Measurements from ENCODE around the gene EGFR.

EGFR gene

GRCh38 chr7:55205124-55205955 is 186.5 kb downstream of the EGFR start:
- Histone ChIP-seq H3K27me3 (ENCODE audit: control insufficient read depth in 1 of 2, insufficient read depth in 2 of 2, low read length in 2 of 2) (no peaks in the 10 kb centered on the region), H3K36me3 (ENCODE audit: control insufficient read depth in 1 of 2, insufficient read depth in 2 of 2, low read length in 2 of 2) (peaks cover 30 to 61% of the 10 kb centered on the region in 2 donors), H3K9me3 (ENCODE audit: control insufficient read depth in 1 of 2, low read length in 2 of 2) (no peaks in the 10 kb centered on the region), H3K9ac (ENCODE audit: low read depth in 1 of 2, low read length in 2 of 2) (no peak overlapping the region), H3K4me1 (ENCODE audit: control insufficient read depth in 1 of 2, insufficient read depth in 2 of 2, low read length in 2 of 2) (peaks cover 8 to 13% of the 10 kb centered on the region in 2 donors), H3K4me3 (ENCODE audit: low read depth in 1 of 2, low read length in 2 of 2) (no peak overlapping the region), H3K27ac (ENCODE audit: low read depth, low read length) (no peak overlapping the region)

GRCh38 chr7:55206235-55207029 is 187.6 kb downstream of the EGFR start:
- peaks cover 8 to 13% of the 10 kb centered on the region in 2 donors for H3K4me1 ChIP-seq (ENCODE audit: control insufficient read depth in 1 of 2, insufficient read depth in 2 of 2, low read length in 2 of 2)
- no peak overlapping the region for H3K27ac ChIP-seq (ENCODE audit: low read depth, low read length)
- H3K9ac ChIP-seq (ENCODE audit: low read depth in 1 of 2, low read length in 2 of 2): no peak overlapping the region
- H3K4me3 ChIP-seq (ENCODE audit: low read depth in 1 of 2, low read length in 2 of 2): no peak overlapping the region
- peaks cover 23 to 51% of the 10 kb centered on the region in 2 donors for H3K36me3 ChIP-seq (ENCODE audit: control insufficient read depth in 1 of 2, insufficient read depth in 2 of 2, low read length in 2 of 2)
- H3K27me3 ChIP-seq (ENCODE audit: control insufficient read depth in 1 of 2, insufficient read depth in 2 of 2, low read length in 2 of 2): no peaks in the 10 kb centered on the region
- no peaks in the 10 kb centered on the region for H3K9me3 ChIP-seq (ENCODE audit: control insufficient read depth in 1 of 2, low read length in 2 of 2)

DNA sequence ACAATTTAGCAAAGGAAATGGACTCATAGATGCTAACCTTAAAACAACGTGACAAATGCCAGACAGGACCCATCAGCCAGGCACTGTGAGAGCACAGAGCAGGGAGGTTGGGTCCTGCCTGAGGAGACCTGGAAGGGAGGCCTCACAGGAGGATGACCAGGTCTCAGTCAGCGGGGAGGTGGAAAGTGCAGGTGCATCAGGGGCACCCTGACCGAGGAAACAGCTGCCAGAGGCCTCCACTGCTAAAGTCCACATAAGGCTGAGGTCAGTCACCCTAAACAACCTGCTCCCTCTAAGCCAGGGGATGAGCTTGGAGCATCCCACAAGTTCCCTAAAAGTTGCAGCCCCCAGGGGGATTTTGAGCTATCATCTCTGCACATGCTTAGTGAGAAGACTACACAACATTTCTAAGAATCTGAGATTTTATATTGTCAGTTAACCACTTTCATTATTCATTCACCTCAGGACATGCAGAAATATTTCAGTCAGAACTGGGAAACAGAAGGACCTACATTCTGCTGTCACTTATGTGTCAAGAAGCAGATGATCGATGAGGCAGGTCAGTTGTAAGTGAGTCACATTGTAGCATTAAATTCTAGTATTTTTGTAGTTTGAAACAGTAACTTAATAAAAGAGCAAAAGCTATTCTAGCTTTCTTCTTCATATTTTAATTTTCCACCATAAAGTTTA is 188.8 kb downstream of the EGFR start:
- no peak overlapping the region for H3K9ac ChIP-seq (ENCODE audit: low read depth in 1 of 2, low read length in 2 of 2)
- no peaks in the 10 kb centered on the region for H3K27me3 ChIP-seq (ENCODE audit: control insufficient read depth in 1 of 2, insufficient read depth in 2 of 2, low read length in 2 of 2)
- H3K9me3 ChIP-seq (ENCODE audit: control insufficient read depth in 1 of 2, low read length in 2 of 2): no peaks in the 10 kb centered on the region
- H3K4me1 ChIP-seq (ENCODE audit: control insufficient read depth in 1 of 2, insufficient read depth in 2 of 2, low read length in 2 of 2): peaks cover 8 to 13% of the 10 kb centered on the region in 2 donors
- peaks cover 20 to 40% of the 10 kb centered on the region in 2 donors for H3K36me3 ChIP-seq (ENCODE audit: control insufficient read depth in 1 of 2, insufficient read depth in 2 of 2, low read length in 2 of 2)
- no peak overlapping the region for H3K27ac ChIP-seq (ENCODE audit: low read depth, low read length)
- no peak overlapping the region for H3K4me3 ChIP-seq (ENCODE audit: low read depth in 1 of 2, low read length in 2 of 2)

- Histone ChIP-seq H3K4me3 (ENCODE audit: low read depth in 1 of 2, low read length in 2 of 2) (no peak overlapping the region), H3K36me3 (ENCODE audit: control insufficient read depth in 1 of 2, insufficient read depth in 2 of 2, low read length in 2 of 2) (peaks cover 15 to 25% of the 10 kb centered on the region in 2 donors), H3K4me1 (ENCODE audit: control insufficient read depth in 1 of 2, insufficient read depth in 2 of 2, low read length in 2 of 2) (peaks cover 8 to 13% of the 10 kb centered on the region in 2 donors), H3K27me3 (ENCODE audit: control insufficient read depth in 1 of 2, insufficient read depth in 2 of 2, low read length in 2 of 2) (no peaks in the 10 kb centered on the region), H3K27ac (ENCODE audit: low read depth, low read length) (no peak overlapping the region), H3K9ac (ENCODE audit: low read depth in 1 of 2, low read length in 2 of 2) (no peak overlapping the region), H3K9me3 (ENCODE audit: control insufficient read depth in 1 of 2, low read length in 2 of 2) (no peaks in the 10 kb centered on the region)
Measured at GRCh38 chr7:55209366-55209765, 190.5 kb downstream of the EGFR start.

- Histone ChIP-seq H3K27ac (ENCODE audit: low read depth, low read length) (no peak overlapping the region), H3K36me3 (ENCODE audit: control insufficient read depth in 1 of 2, insufficient read depth in 2 of 2, low read length in 2 of 2) (peaks cover 9 to 17% of the 10 kb centered on the region in 2 donors), H3K9ac (ENCODE audit: low read depth in 1 of 2, low read length in 2 of 2) (no peak overlapping the region), H3K27me3 (ENCODE audit: control insufficient read depth in 1 of 2, insufficient read depth in 2 of 2, low read length in 2 of 2) (no peaks in the 10 kb centered on the region), H3K9me3 (ENCODE audit: control insufficient read depth in 1 of 2, low read length in 2 of 2) (no peaks in the 10 kb centered on the region), H3K4me1 (ENCODE audit: control insufficient read depth in 1 of 2, insufficient read depth in 2 of 2, low read length in 2 of 2) (peaks cover 8 to 13% of the 10 kb centered on the region in 2 donors), H3K4me3 (ENCODE audit: low read depth in 1 of 2, low read length in 2 of 2) (no peak overlapping the region)
Measured at GRCh38 chr7:55210176-55210575, 191.4 kb downstream of the EGFR start.

GRCh38 chr7:55210716-55211115 is 191.9 kb downstream of the EGFR start:
- no peaks in the 10 kb centered on the region for H3K27me3 ChIP-seq (ENCODE audit: control insufficient read depth in 1 of 2, insufficient read depth in 2 of 2, low read length in 2 of 2)

DNA sequence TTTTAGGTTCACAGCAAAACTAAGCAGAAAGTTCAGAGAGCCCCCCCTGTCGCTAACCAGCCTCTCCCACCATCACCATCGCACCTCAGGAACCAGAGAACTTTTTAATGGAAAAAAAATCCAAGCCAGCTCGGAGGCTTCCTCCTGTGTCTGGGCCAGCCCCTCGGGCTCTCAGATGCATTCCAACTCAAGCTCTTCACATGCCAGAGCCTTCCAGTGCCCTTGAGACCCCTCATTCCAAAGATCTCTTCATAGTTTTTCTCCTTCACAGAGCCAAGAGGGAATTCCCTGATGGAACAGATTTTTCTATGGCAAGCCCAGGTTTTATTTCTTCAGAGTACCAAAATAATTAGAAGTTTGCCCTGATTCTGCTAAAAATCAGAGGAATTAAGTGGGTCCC is 192.9 kb downstream of the EGFR start:
- Histone ChIP-seq H3K27me3 (ENCODE audit: control insufficient read depth in 1 of 2, insufficient read depth in 2 of 2, low read length in 2 of 2) (no peaks in the 10 kb centered on the region), H3K27ac (ENCODE audit: low read depth, low read length) (no peak overlapping the region), H3K9me3 (ENCODE audit: control insufficient read depth in 1 of 2, low read length in 2 of 2) (no peaks in the 10 kb centered on the region), H3K4me1 (ENCODE audit: control insufficient read depth in 1 of 2, insufficient read depth in 2 of 2, low read length in 2 of 2) (peaks cover 8 to 13% of the 10 kb centered on the region in 2 donors), H3K36me3 (ENCODE audit: control insufficient read depth in 1 of 2, insufficient read depth in 2 of 2, low read length in 2 of 2) (peaks cover 3 to 4% of the 10 kb centered on the region in 2 donors), H3K9ac (ENCODE audit: low read depth in 1 of 2, low read length in 2 of 2) (no peak overlapping the region), H3K4me3 (ENCODE audit: low read depth in 1 of 2, low read length in 2 of 2) (no peak overlapping the region)

More at GRCh38 chr7:55210716-55211115, 191.9 kb downstream of the EGFR start:
- Histone ChIP-seq H3K9ac (ENCODE audit: low read depth in 1 of 2, low read length in 2 of 2) (no peak overlapping the region), H3K27ac (ENCODE audit: low read depth, low read length) (no peak overlapping the region), H3K4me1 (ENCODE audit: control insufficient read depth in 1 of 2, insufficient read depth in 2 of 2, low read length in 2 of 2) (peaks cover 8 to 13% of the 10 kb centered on the region in 2 donors), H3K36me3 (ENCODE audit: control insufficient read depth in 1 of 2, insufficient read depth in 2 of 2, low read length in 2 of 2) (peaks cover 9 to 12% of the 10 kb centered on the region in 2 donors), H3K9me3 (ENCODE audit: control insufficient read depth in 1 of 2, low read length in 2 of 2) (no peaks in the 10 kb centered on the region), H3K4me3 (ENCODE audit: low read depth in 1 of 2, low read length in 2 of 2) (no peak overlapping the region)

- Histone ChIP-seq H3K27ac (ENCODE audit: low read depth, low read length) (no peak overlapping the region), H3K4me3 (ENCODE audit: low read depth in 1 of 2, low read length in 2 of 2) (no peak overlapping the region), H3K36me3 (ENCODE audit: control insufficient read depth in 1 of 2, insufficient read depth in 2 of 2, low read length in 2 of 2) (peaks cover 3% of the 10 kb centered on the region in 2 donors), H3K9me3 (ENCODE audit: control insufficient read depth in 1 of 2, low read length in 2 of 2) (no peaks in the 10 kb centered on the region), H3K9ac (ENCODE audit: low read depth in 1 of 2, low read length in 2 of 2) (no peak overlapping the region), H3K27me3 (ENCODE audit: control insufficient read depth in 1 of 2, insufficient read depth in 2 of 2, low read length in 2 of 2) (no peaks in the 10 kb centered on the region), H3K4me1 (ENCODE audit: control insufficient read depth in 1 of 2, insufficient read depth in 2 of 2, low read length in 2 of 2) (peaks cover 8 to 13% of the 10 kb centered on the region in 2 donors)
Measured at GRCh38 chr7:55212176-55212575, 193.4 kb downstream of the EGFR start.

- Histone ChIP-seq H3K9me3 (ENCODE audit: control insufficient read depth in 1 of 2, low read length in 2 of 2) (no peaks in the 10 kb centered on the region), H3K27ac (ENCODE audit: low read depth, low read length) (no peak overlapping the region), H3K9ac (ENCODE audit: low read depth in 1 of 2, low read length in 2 of 2) (no peak overlapping the region), H3K27me3 (ENCODE audit: control insufficient read depth in 1 of 2, insufficient read depth in 2 of 2, low read length in 2 of 2) (no peaks in the 10 kb centered on the region), H3K4me3 (ENCODE audit: low read depth in 1 of 2, low read length in 2 of 2) (no peak overlapping the region), H3K4me1 (ENCODE audit: control insufficient read depth in 1 of 2, insufficient read depth in 2 of 2, low read length in 2 of 2) (peaks cover 8 to 13% of the 10 kb centered on the region in 2 donors), H3K36me3 (ENCODE audit: control insufficient read depth in 1 of 2, insufficient read depth in 2 of 2, low read length in 2 of 2) (no peaks in the 10 kb centered on the region)
Measured at GRCh38 chr7:55212838-55213237, 194.0 kb downstream of the EGFR start.

Data from duodenal mucosa (tissue), 2 donors.